Choroid plexus epithelial cell (primary cell): Measurements from ENCODE around the gene LSM8.
A peak's percentile ranks its signal among the peaks of the same experiment; 100 is the strongest.
"Not testable (repeated sequence)": the region's sequence is repeated elsewhere in the genome, so short reads cannot be mapped to it uniquely, and the experiment has no call there.

ENCODE experiments used
- DNase-seq: peaks from one replicate; pipeline ENCODE4 v3.0.0-alpha.2; 2010; ENCODE audit warnings: low read depth
- H3K4me3 ChIP-seq: 2 replicates; pipeline ENCODE4 v1.5.1; 2011; ENCODE audit warnings: low read depth, mild to moderate bottlenecking, control low read depth, low read length, moderate library complexity
- CTCF ChIP-seq: conservative IDR thresholded peaks from 2 replicates; pipeline ENCODE4 v1.5.1; 2011; ENCODE audit warnings: low read depth, mild to moderate bottlenecking, control low read depth, inconsistent platforms, low read length, moderate library complexity

LSM8 gene

GRCh38 chr7:118183786-118184564 is at the start of gene LSM8:
Gene LSM8 (plus strand): TSS chr7:118184164. CDS start chr7:118184224, 60 bp downstream.
- DNase-seq: peak; percentile 99
- peak; percentile 1 for TF ChIP-seq CTCF
- peak within 1 kb of the TSS; percentile 76 for H3K4me3 ChIP-seq

- not testable (repeated sequence) for DNase-seq, H3K4me3 ChIP-seq
Measured at GRCh38 chr7:118134420-118134819, 49.5 kb upstream of the LSM8 start.

- H3K4me3 ChIP-seq: no peak overlapping the region
- DNase-seq: no peak
- no peak for TF ChIP-seq CTCF
Measured at GRCh38 chr7:118140468-118140867, 43.5 kb upstream of the LSM8 start.

DNA sequence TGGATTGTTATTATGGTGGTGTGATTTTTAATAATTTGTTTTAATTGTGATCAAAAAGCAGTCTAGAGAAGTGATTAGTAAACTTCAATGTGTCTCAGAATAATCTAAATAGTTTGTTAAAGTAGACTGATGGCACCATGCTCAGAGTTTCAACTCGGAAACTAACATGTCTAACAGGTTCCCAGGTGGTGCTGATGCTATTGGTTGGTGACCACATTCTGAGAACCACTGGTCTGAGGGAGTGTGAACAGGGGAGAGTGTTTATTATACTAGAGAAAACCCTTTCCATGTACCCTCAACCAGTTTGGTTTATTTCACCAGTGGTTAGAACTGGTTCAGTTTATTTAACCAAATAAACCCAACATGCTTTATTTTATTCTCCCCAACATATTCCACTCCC is 42.0 kb upstream of the LSM8 start:
- DNase-seq: no peak
- no peak overlapping the region for H3K4me3 ChIP-seq
- TF ChIP-seq CTCF: no peak

- H3K4me3 ChIP-seq: no peak overlapping the region
- peak; percentile 34 for DNase-seq
- no peak for TF ChIP-seq CTCF
Measured at GRCh38 chr7:118148930-118149329, 35.0 kb upstream of the LSM8 start.

GRCh38 chr7:118149394-118149793 is 34.6 kb upstream of the LSM8 start:
- TF ChIP-seq CTCF: no peak
- DNase-seq: no peak
- H3K4me3 ChIP-seq: no peak overlapping the region

- TF ChIP-seq CTCF: no peak
- no peak overlapping the region for H3K4me3 ChIP-seq
- no peak for DNase-seq
Measured at GRCh38 chr7:118151671-118152070, 32.3 kb upstream of the LSM8 start.
